Nephron progenitor cell (in vitro differentiated cells): Measurements from ENCODE around the gene SLC35F1.

ENCODE experiments used
- DNase-seq: peaks from one replicate; pipeline ENCODE4 v3.0.0; 2021
- H3K27ac Mint-ChIP-seq: 2 replicates; pipeline ENCODE4 v1.8.0; 2021; ENCODE audit warnings: mild to moderate bottlenecking, moderate library complexity, mixed read lengths
- H3K27me3 Mint-ChIP-seq: 2 replicates; pipeline ENCODE4 v1.8.0; 2021; ENCODE audit warnings: mild to moderate bottlenecking, low read depth, mixed read lengths; ENCODE audit not compliant: poor library complexity
- H3K36me3 Mint-ChIP-seq: 2 replicates; pipeline ENCODE4 v1.8.0; 2021; ENCODE audit warnings: low read depth, mixed read lengths
- H3K4me1 Mint-ChIP-seq: 2 replicates; pipeline ENCODE4 v1.8.0; 2021; ENCODE audit warnings: mixed read lengths
- H3K4me3 Mint-ChIP-seq: 2 replicates; pipeline ENCODE4 v1.8.0; 2021; ENCODE audit warnings: mild to moderate bottlenecking, moderate library complexity, mixed read lengths
- H3K9me3 Mint-ChIP-seq: 2 replicates; pipeline ENCODE4 v1.8.0; 2021; ENCODE audit warnings: mild to moderate bottlenecking, moderate library complexity, mixed read lengths
- TF ChIP-seq, protein P1 (sequence below): fragments of 200-600 bp; sonication (generic); IDR thresholded peaks from 2 replicates; pipeline ENCODE4 v1.5.0; 2021; ENCODE audit warnings: antibody characterized with exemption

The SLC35F1 gene

DNA sequence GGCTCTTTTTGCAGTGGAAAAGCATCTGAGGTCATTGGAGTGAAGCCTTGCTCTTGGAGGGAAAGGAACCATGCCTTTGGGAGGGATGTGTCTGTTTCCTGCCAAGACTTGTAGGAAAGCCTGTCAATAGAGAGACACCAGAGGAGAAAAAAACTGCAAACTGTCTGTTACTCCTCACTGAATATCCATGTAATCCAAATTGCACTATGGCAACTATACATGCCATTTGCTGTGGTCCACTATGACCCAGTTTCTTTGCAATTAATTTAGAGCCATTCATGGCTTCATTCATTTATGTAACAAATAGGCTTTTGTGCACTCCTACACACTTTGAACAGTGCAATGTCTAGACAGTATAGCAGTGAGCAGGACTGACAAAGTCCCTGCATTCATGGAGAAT is 296.5 kb downstream of the SLC35F1 start:
- Mint-ChIP-seq H3K9me3 (no peaks in the 10 kb centered on the region), H3K36me3 (no peaks in the 10 kb centered on the region), H3K27ac (peak overlapping the region; percentile 52), H3K27me3 (no peaks in the 10 kb centered on the region), H3K4me3 (no peak overlapping the region), H3K4me1 (peaks cover 17% of the 10 kb centered on the region)
- no peak for DNase-seq
- TF ChIP-seq, protein P1, sequence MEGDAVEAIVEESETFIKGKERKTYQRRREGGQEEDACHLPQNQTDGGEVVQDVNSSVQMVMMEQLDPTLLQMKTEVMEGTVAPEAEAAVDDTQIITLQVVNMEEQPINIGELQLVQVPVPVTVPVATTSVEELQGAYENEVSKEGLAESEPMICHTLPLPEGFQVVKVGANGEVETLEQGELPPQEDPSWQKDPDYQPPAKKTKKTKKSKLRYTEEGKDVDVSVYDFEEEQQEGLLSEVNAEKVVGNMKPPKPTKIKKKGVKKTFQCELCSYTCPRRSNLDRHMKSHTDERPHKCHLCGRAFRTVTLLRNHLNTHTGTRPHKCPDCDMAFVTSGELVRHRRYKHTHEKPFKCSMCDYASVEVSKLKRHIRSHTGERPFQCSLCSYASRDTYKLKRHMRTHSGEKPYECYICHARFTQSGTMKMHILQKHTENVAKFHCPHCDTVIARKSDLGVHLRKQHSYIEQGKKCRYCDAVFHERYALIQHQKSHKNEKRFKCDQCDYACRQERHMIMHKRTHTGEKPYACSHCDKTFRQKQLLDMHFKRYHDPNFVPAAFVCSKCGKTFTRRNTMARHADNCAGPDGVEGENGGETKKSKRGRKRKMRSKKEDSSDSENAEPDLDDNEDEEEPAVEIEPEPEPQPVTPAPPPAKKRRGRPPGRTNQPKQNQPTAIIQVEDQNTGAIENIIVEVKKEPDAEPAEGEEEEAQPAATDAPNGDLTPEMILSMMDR: no peak

DNA sequence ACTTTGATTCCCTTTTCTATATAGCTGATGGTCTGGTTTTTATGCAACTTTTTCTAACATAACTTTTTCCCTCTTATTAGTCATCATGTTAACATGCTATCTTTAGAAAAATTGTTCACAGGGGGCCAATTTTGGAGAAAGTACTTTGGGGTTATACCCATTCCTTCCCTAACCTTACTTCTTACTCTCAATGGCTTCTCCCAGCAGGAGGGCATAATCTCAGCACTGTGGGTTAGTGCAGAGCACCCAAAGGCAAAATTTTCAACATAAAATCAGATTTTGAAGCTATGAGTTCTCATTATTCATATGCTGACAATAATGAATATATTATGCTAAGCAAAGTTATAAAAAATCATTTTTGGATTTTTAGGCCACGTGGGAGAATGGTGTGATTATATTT is 299.2 kb downstream of the SLC35F1 start:
- TF ChIP-seq, protein P1: no peak
- H3K27ac Mint-ChIP-seq: no peak overlapping the region
- H3K27me3 Mint-ChIP-seq: no peaks in the 10 kb centered on the region
- no peak overlapping the region for H3K4me3 Mint-ChIP-seq
- peaks cover 17% of the 10 kb centered on the region for H3K4me1 Mint-ChIP-seq
- H3K9me3 Mint-ChIP-seq: no peaks in the 10 kb centered on the region
- no peak for DNase-seq
- no peaks in the 10 kb centered on the region for H3K36me3 Mint-ChIP-seq

DNA sequence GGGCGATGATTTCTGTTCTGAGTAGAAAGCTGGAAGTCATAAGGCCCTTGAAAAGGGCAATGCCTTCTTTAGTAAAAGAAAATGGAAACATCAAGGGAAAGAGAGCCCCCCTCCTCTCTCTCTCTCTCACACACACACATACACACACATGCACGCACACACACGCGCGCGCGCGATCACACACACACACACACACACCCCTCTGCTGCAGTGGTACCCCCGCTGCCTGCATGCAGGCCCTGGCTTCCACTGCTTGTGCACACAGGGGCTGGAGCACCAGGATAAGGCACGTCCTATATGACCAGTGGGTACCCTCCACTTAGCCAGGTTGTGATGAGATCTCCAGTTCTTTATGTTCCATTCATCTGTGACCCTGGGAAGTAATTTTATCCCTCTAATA is 300.9 kb downstream of the SLC35F1 start:
- Mint-ChIP-seq H3K27me3 (no peaks in the 10 kb centered on the region), H3K4me3 (no peak overlapping the region), H3K4me1 (peaks cover 17% of the 10 kb centered on the region), H3K36me3 (no peaks in the 10 kb centered on the region), H3K9me3 (no peaks in the 10 kb centered on the region), H3K27ac (no peak overlapping the region)
- no peak for DNase-seq
- TF ChIP-seq, protein P1: no peak

DNA sequence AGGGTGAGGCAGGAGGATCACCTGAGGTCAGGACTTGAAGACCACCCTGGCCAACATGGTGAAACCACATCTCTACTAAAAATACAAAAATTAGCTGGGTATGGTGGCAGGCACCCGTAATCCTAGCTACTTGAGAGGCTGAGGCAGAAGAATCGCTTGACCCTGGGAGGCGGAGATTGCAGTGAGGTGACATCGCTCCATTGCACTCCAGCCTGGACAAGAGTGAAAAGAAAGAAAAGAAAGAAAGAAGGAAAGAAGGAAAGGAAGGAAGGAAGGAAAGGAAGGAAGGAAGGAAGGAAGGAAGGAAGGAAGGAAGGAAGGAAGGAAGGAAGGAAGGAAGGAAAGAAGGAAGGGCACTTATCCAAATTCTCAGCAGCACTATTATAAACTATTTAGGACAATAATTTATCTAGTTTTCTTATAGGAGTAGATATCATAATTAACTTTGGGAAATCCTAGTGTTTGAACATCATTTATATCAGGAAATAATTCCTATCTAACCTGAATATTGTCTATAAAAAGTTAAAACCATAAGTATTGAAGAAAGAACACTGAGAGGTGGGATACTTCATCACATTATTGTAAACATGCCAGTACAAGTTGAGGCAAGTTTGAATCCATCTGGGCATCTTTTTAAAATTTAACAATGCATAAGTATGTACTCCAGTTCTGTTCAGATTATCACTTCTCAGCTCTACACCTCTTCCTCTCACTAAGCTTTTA is 305.5 kb downstream of the SLC35F1 start:
- H3K4me1 Mint-ChIP-seq: peaks cover 6% of the 10 kb centered on the region
- TF ChIP-seq, protein P1: no peak
- no peak overlapping the region for H3K4me3 Mint-ChIP-seq
- H3K9me3 Mint-ChIP-seq: no peaks in the 10 kb centered on the region
- no peak for DNase-seq
- no peaks in the 10 kb centered on the region for H3K36me3 Mint-ChIP-seq
- peak overlapping the region; percentile 71 for H3K27ac Mint-ChIP-seq
- no peaks in the 10 kb centered on the region for H3K27me3 Mint-ChIP-seq

DNA sequence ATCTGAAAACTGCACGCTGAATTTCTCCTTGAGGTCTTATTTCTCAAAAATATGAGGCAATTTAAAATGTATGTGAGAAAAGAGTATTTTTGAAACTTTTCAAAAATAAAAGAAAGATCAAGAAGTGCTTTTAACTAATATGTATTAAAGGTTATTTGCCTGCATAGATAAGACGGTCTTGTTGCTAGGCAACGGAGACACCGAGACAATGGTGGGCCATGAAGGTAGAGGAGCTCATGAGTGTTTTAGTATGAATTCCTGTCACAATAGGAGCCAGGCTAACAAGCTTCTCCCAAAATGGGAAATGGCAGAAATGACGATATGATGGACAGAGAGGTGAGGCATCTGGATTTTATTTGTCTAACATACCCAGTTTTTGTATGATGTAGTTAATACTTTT is 308.2 kb downstream of the SLC35F1 start:
- Mint-ChIP-seq H3K36me3 (no peaks in the 10 kb centered on the region), H3K4me1 (no peaks in the 10 kb centered on the region), H3K9me3 (no peaks in the 10 kb centered on the region), H3K4me3 (no peak overlapping the region), H3K27me3 (no peaks in the 10 kb centered on the region), H3K27ac (no peak overlapping the region)
- TF ChIP-seq, protein P1: no peak
- DNase-seq: no peak

DNA sequence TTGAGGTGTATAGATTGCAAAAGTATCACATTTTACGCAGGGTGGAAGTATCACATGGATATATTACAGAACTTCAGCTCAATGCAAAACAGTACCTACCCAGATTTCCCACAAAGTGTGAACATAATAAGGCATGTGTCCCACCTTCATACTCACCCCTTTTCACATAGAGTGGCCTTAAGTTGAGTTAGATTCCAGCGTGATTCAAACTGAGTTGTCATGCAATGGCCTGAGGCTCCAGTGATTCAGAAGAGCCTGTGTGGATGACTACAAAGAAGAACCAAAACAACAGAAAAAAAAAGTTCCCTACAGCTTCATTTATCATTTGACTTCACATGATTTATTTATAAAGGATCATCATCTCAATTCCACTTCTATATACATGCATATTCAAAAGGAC is 309.7 kb downstream of the SLC35F1 start:
- TF ChIP-seq, protein P1: no peak
- H3K4me1 Mint-ChIP-seq: no peaks in the 10 kb centered on the region
- no peaks in the 10 kb centered on the region for H3K36me3 Mint-ChIP-seq
- H3K27me3 Mint-ChIP-seq: no peaks in the 10 kb centered on the region
- DNase-seq: no peak
- H3K9me3 Mint-ChIP-seq: no peaks in the 10 kb centered on the region
- no peak overlapping the region for H3K4me3 Mint-ChIP-seq
- no peak overlapping the region for H3K27ac Mint-ChIP-seq
